Stomach (tissue), 4 donors: ENCODE results near the gene TNKS2.

Experiments used
- EP300 ChIP-seq: sonication (generic); formaldehyde crosslinking; IDR thresholded peaks from one replicate; pipeline ENCODE4 v1.6.1; 2017; ENCODE audit warnings: antibody characterized with exemption
- POLR2A ChIP-seq, 4 donors: fragments of 450-650 bp; IDR thresholded peaks; one replicate each; pipeline ENCODE4 v1.6.1; 2016; ENCODE audit warnings: antibody characterized with exemption in 4 of 4, control low read depth in 2 of 4, mild to moderate bottlenecking in 1 of 4, moderate library complexity in 1 of 4
- POLR2AphosphoS5 ChIP-seq, 3 donors: sonication (generic); formaldehyde crosslinking; IDR thresholded peaks; one replicate each; pipeline ENCODE4 v1.6.1; 2016; ENCODE audit warnings: antibody characterized with exemption in 3 of 3
- TF ChIP-seq, protein P1 (sequence below), 7 experiments: fragments of 450-650 bp in 4 of 7; fragments of 200-600 bp in 3 of 7; sonication (generic) in 3 of 7; IDR thresholded peaks; one replicate each; pipeline ENCODE4 v1.5.1; 2016 to 2019; ENCODE audit warnings: antibody characterized with exemption in 7 of 7, control low read depth in 2 of 7, mild to moderate bottlenecking in 1 of 7

DNA sequence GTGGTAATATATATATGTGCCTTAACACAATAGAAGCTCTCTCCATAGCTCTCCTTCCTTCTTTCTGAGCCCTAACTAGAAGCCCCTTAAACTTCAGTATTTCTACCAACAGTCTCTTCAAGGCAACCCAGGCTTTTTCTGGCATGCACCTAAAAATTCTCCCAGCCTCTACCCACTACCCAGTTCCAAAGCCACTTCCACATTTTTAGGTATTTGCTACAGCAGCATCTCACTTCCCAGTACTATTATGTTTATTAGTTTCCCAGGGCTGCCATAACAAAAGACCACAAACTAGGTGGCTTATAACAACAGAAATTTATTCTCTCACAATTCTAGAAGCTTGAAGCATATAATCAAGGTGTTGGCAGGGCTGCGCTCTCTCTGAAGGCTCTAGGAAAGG lies 15.7 kb upstream of the TNKS2 start:
- no peak for TF ChIP-seq POLR2A (IDR thresholded peaks at IDR 0.05)
- TF ChIP-seq, protein P1, sequence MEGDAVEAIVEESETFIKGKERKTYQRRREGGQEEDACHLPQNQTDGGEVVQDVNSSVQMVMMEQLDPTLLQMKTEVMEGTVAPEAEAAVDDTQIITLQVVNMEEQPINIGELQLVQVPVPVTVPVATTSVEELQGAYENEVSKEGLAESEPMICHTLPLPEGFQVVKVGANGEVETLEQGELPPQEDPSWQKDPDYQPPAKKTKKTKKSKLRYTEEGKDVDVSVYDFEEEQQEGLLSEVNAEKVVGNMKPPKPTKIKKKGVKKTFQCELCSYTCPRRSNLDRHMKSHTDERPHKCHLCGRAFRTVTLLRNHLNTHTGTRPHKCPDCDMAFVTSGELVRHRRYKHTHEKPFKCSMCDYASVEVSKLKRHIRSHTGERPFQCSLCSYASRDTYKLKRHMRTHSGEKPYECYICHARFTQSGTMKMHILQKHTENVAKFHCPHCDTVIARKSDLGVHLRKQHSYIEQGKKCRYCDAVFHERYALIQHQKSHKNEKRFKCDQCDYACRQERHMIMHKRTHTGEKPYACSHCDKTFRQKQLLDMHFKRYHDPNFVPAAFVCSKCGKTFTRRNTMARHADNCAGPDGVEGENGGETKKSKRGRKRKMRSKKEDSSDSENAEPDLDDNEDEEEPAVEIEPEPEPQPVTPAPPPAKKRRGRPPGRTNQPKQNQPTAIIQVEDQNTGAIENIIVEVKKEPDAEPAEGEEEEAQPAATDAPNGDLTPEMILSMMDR (IDR thresholded peaks at IDR 0.05) = no peak
- TF ChIP-seq POLR2AphosphoS5 (IDR thresholded peaks at IDR 0.05) = no peak
- no peak for TF ChIP-seq EP300
